Urinary bladder (tissue), 4 donors: ENCODE results near the gene ASB13. TPM values are rescaled to one million over a fixed set of nuclear protein-coding genes. Genes with fewer than 3 reads are reported as not detected.
"Not testable (repeated sequence)": the region's sequence is repeated elsewhere in the genome, so short reads cannot be mapped to it uniquely, and the experiment has no call there.

Experiments
- DNase-seq: peaks from one replicate; pipeline ENCODE4 v3.0.0-alpha.2; 2015; ENCODE audit errors: extremely low spot score
- H3K27ac ChIP-seq: one replicate; pipeline ENCODE4 v1.5.1; 2013; ENCODE audit warnings: low read depth, mild to moderate bottlenecking, moderate library complexity
- H3K36me3 ChIP-seq: one replicate; pipeline ENCODE4 v1.6.1; 2013; ENCODE audit warnings: mild to moderate bottlenecking, moderate library complexity; ENCODE audit not compliant: insufficient read depth
- H3K4me1 ChIP-seq: one replicate; pipeline ENCODE4 v1.6.1; 2013; ENCODE audit warnings: mild to moderate bottlenecking, moderate library complexity; ENCODE audit not compliant: insufficient read depth
- H3K4me3 ChIP-seq: one replicate; pipeline ENCODE4 v1.5.1; 2013; ENCODE audit warnings: low read depth, low read length
- WGBS: extraction: QIAGEN DNeasy Blood & Tissue Kit; methylation state at CpG from one replicate; pipeline ENCODE4 v1.1.7; 2013; 5-methylcytosine and 5-hydroxymethylcytosine counted together
- polyA plus RNA-seq: library from polyadenylated mRNA; stranded (reverse); fragments of 200-250 nt; gene quantifications from one replicate; pipeline ENCODE4 v1.2.3, GENCODE V29; 2013
- small RNA-seq: library from RNA; depleted of rRNA; stranded (forward); fragments of <200 nt; gene quantifications from one replicate; pipeline ENCODE3, GENCODE V24; 2014
- total RNA-seq: library from RNA; depleted of rRNA; stranded (reverse); fragments of >200 nt; gene quantifications from one replicate; pipeline ENCODE4 v1.2.3, GENCODE V29; 2014
- donor health status: healthy with polysubstance abuse.
- donor health status: healthy.

Gene ASB13
- total and polyA plus RNA-seq, 2 donors = 8.7 to 32.4 TPM

- no peaks in the 10 kb centered on the region for H3K4me1 ChIP-seq
- 77% methylated on average over 9 of the region's 9 CpGs for WGBS
- H3K27ac ChIP-seq = no peak overlapping the region
- H3K4me3 ChIP-seq = no peak overlapping the region
- H3K36me3 ChIP-seq = no peaks in the 10 kb centered on the region
- no peak for DNase-seq
These were observed 70.4 kb downstream of the ASB13 start for GRCh38 chr10:5595994-5596471.

GRCh38 chr10:5595591-5595990 lies 70.8 kb downstream of the ASB13 start:
- H3K4me1 ChIP-seq = no peaks in the 10 kb centered on the region
- WGBS = 67% methylated on average over 7 of the region's 7 CpGs
- H3K36me3 ChIP-seq = no peaks in the 10 kb centered on the region
- H3K4me3 ChIP-seq = no peak overlapping the region
- no peak overlapping the region for H3K27ac ChIP-seq
- DNase-seq = no peak

- WGBS = 83% methylated on average over 5 of the region's 5 CpGs
- no peak for DNase-seq
- Histone ChIP-seq H3K4me3 (no peak overlapping the region), H3K4me1 (no peaks in the 10 kb centered on the region), H3K27ac (no peak overlapping the region), H3K36me3 (no peaks in the 10 kb centered on the region)
These were observed 71.3 kb downstream of the ASB13 start for GRCh38 chr10:5595095-5595494.

- Histone ChIP-seq H3K4me3 (no peak overlapping the region), H3K36me3 (no peaks in the 10 kb centered on the region), H3K4me1 (no peaks in the 10 kb centered on the region), H3K27ac (no peak overlapping the region)
- no peak for DNase-seq
- WGBS = 46% methylated on average over 14 of the region's 14 CpGs
These were observed 71.9 kb downstream of the ASB13 start for GRCh38 chr10:5594271-5595049.

GRCh38 chr10:5593347-5593746 lies 73.0 kb downstream of the ASB13 start:
- not testable (repeated sequence) for DNase-seq, H3K4me1 ChIP-seq, H3K36me3 ChIP-seq, H3K27ac ChIP-seq, H3K4me3 ChIP-seq
- WGBS = 97% methylated on average over 6 of the region's 6 CpGs

GRCh38 chr10:5592070-5592469 lies 74.3 kb downstream of the ASB13 start:
- no peaks in the 10 kb centered on the region for H3K4me1 ChIP-seq
- 65% methylated on average over 8 of the region's 8 CpGs for WGBS
- DNase-seq = no peak

GRCh38 chr10:5591336-5591824 lies 75.0 kb downstream of the ASB13 start:
- H3K36me3 ChIP-seq = no peaks in the 10 kb centered on the region
- 95% methylated on average over 14 of the region's 14 CpGs for WGBS
- no peak for DNase-seq
- H3K4me3 ChIP-seq = no peak overlapping the region
- H3K4me1 ChIP-seq = no peaks in the 10 kb centered on the region
- H3K27ac ChIP-seq = no peak overlapping the region

More at GRCh38 chr10:5592070-5592469, 74.3 kb downstream of the ASB13 start:
- Histone ChIP-seq H3K27ac (no peak overlapping the region), H3K4me3 (no peak overlapping the region), H3K36me3 (no peaks in the 10 kb centered on the region)

- Histone ChIP-seq H3K36me3 (no peaks in the 10 kb centered on the region), H3K4me1 (no peaks in the 10 kb centered on the region), H3K27ac (no peak overlapping the region), H3K4me3 (no peak overlapping the region)
- no peak for DNase-seq
- WGBS = 87% methylated on average over 10 of the region's 10 CpGs
These were observed 75.6 kb downstream of the ASB13 start for GRCh38 chr10:5590816-5591215.

- WGBS = 81% methylated on average over 16 of the region's 16 CpGs
- no peak overlapping the region for H3K27ac ChIP-seq
- no peak for DNase-seq
These were observed 76.5 kb downstream of the ASB13 start for GRCh38 chr10:5589661-5590511.

GRCh38 chr10:5589011-5589660 lies 77.3 kb downstream of the ASB13 start:
- H3K4me1 ChIP-seq = no peaks in the 10 kb centered on the region
- 93% methylated on average over 14 of the region's 14 CpGs for WGBS
- no peak overlapping the region for H3K27ac ChIP-seq
- no peak overlapping the region for H3K4me3 ChIP-seq
- DNase-seq = no peak
- H3K36me3 ChIP-seq = no peaks in the 10 kb centered on the region

More at GRCh38 chr10:5589661-5590511, 76.5 kb downstream of the ASB13 start:
- Histone ChIP-seq H3K4me1 (no peaks in the 10 kb centered on the region), H3K36me3 (no peaks in the 10 kb centered on the region), H3K4me3 (no peak overlapping the region)

Small RNA genes within 50 kb of the gene (small RNA-seq; reads per million reads assigned to genes)
- gene AL365356.2 (not detected), gene RN7SL445P (not detected)

Other genes with a start within 250 kb of the ASB13 start
- gene CALML5, start 167.0 kb downstream of the ASB13 start, total RNA-seq = not detected
- not detected for gene CALML5, start 167.0 kb downstream of the ASB13 start, polyA plus RNA-seq
- not detected for gene CALML3, start 141.6 kb downstream of the ASB13 start, total RNA-seq
- not detected for gene CALML3, start 141.6 kb downstream of the ASB13 start, polyA plus RNA-seq
- 141 TPM for gene TASOR2, start 18.2 kb upstream of the ASB13 start, total RNA-seq
- 20.4 TPM for gene TASOR2, start 18.2 kb upstream of the ASB13 start, polyA plus RNA-seq
- 385 TPM for gene GDI2, start 146.8 kb upstream of the ASB13 start, total RNA-seq
- 140 TPM for gene GDI2, start 146.8 kb upstream of the ASB13 start, polyA plus RNA-seq
- gene ANKRD16, start 223.3 kb upstream of the ASB13 start, total RNA-seq = 8.8 TPM
- 9.3 TPM for gene ANKRD16, start 223.3 kb upstream of the ASB13 start, polyA plus RNA-seq
- gene FBH1, start 223.6 kb upstream of the ASB13 start, total RNA-seq = 65.7 TPM
- gene FBH1, start 223.6 kb upstream of the ASB13 start, polyA plus RNA-seq = 57.4 TPM